ENCODE results near the gene NFIB.
A peak's percentile ranks its signal among the peaks of the same experiment; 100 is the strongest.

NFIB gene

GRCh38 chr9:14236591-14236990, 77.3 kb downstream of the NFIB start:
- DNase-seq = no peak

GRCh38 chr9:14232111-14232510, 81.8 kb downstream of the NFIB start:
- no peak for DNase-seq

- no peak for DNase-seq
Measured at GRCh38 chr9:14231196-14231990, 82.5 kb downstream of the NFIB start.

- no peak for DNase-seq
Measured at GRCh38 chr9:14228602-14229001, 85.3 kb downstream of the NFIB start.

GRCh38 chr9:14226855-14227532, 86.9 kb downstream of the NFIB start:
- DNase-seq = no peak

- DNase-seq = no peak
Measured at GRCh38 chr9:14223081-14223480, 90.9 kb downstream of the NFIB start.

GRCh38 chr9:14222149-14222835, 91.6 kb downstream of the NFIB start:
- DNase-seq = no peak

GRCh38 chr9:14221558-14221957, 92.4 kb downstream of the NFIB start:
- DNase-seq = no peak

GRCh38 chr9:14221119-14221518, 92.8 kb downstream of the NFIB start:
- no peak for DNase-seq

- no peak for DNase-seq
Measured at GRCh38 chr9:14220256-14220655, 93.7 kb downstream of the NFIB start.

GRCh38 chr9:14219850-14220249, 94.1 kb downstream of the NFIB start:
- DNase-seq = no peak

GRCh38 chr9:14218253-14218652, 95.7 kb downstream of the NFIB start:
- no peak for DNase-seq

GRCh38 chr9:14216612-14217194, 97.2 kb downstream of the NFIB start:
- no peak for DNase-seq

GRCh38 chr9:14215614-14216013, 98.3 kb downstream of the NFIB start:
- no peak for DNase-seq

- no peak for DNase-seq
Measured at GRCh38 chr9:14214693-14215092, 99.2 kb downstream of the NFIB start.

- no peak for DNase-seq
Measured at GRCh38 chr9:14214065-14214684, 99.8 kb downstream of the NFIB start.

- no peak for DNase-seq
Measured at GRCh38 chr9:14213504-14213903, 100.4 kb downstream of the NFIB start.

- peak; percentile 17 for DNase-seq
Measured at GRCh38 chr9:14212697-14213420, 101.1 kb downstream of the NFIB start.

- DNase-seq = no peak
Measured at GRCh38 chr9:14212077-14212476, 101.9 kb downstream of the NFIB start.

- DNase-seq = no peak
Measured at GRCh38 chr9:14211564-14211963, 102.4 kb downstream of the NFIB start.

GRCh38 chr9:14210428-14210827, 103.5 kb downstream of the NFIB start:
- no peak for DNase-seq
